Retina (tissue), 1 donor: ENCODE results near the gene HNRNPCL4.
"Not testable (repeated sequence)": the region's sequence is repeated elsewhere in the genome, so short reads cannot be mapped to it uniquely, and the experiment has no call there.

Experiments
- DNase-seq: peaks from one replicate; pipeline ENCODE4 v3.0.0-alpha.2; 2016

HNRNPCL4 gene

GRCh38 chr1:13165531-13165930 is at the start of gene HNRNPCL4:
HNRNPCL4 (minus strand) TSS chr1:13165631; CDS start chr1:13165467, 164 bp downstream.
- not testable (repeated sequence) for DNase-seq

GRCh38 chr1:13208712-13209111 is 43.3 kb upstream of the HNRNPCL4 start:
- DNase-seq, result not testable (repeated sequence)

- DNase-seq, result not testable (repeated sequence)
Observed at GRCh38 chr1:13201309-13201708, 35.9 kb upstream of the HNRNPCL4 start, which contains the start of gene PRAMEF13. PRAMEF13 (minus strand) TSS chr1:13201409; CDS start chr1:13199589, 1,820 bp downstream.

GRCh38 chr1:13171548-13171947 is 6.1 kb upstream of the HNRNPCL4 start, which contains the start of gene PRAMEF9:
PRAMEF9 (plus strand) TSS chr1:13171848; CDS start chr1:13175281, 3,433 bp downstream.
- not testable (repeated sequence) for DNase-seq

GRCh38 chr1:13155909-13156308 is 9.5 kb downstream of the HNRNPCL4 start, which contains the start of gene PRAMEF26:
PRAMEF26 (minus strand) TSS chr1:13156009; CDS start chr1:13153095, 2,914 bp downstream.
- not testable (repeated sequence) for DNase-seq

GRCh38 chr1:13116754-13117153 is 48.7 kb downstream of the HNRNPCL4 start, which contains the start of gene HNRNPCL2:
HNRNPCL2 (minus strand) TSS chr1:13116854; CDS start chr1:13116400, 454 bp downstream.
- not testable (repeated sequence) for DNase-seq
